GM19438 (cell line): ENCODE measurements around the gene PLXNA4.

Experiments used
- ATAC-seq: cut with Tn5 transposase; IDR thresholded peaks from one replicate; pipeline ENCODE4 v1.9.1; 2021; ENCODE audit warnings: low read depth; ENCODE audit not compliant: unreplicated experiment

Gene PLXNA4

GRCh38 chr7:132084776-132085388, 491.4 kb downstream of the PLXNA4 start:
- ATAC-seq = no peak

- no peak for ATAC-seq
These were observed 492.6 kb downstream of the PLXNA4 start for GRCh38 chr7:132083537-132084123.

GRCh38 chr7:132083126-132083525, 493.1 kb downstream of the PLXNA4 start:
- ATAC-seq = no peak

- ATAC-seq = no peak
These were observed 493.9 kb downstream of the PLXNA4 start for GRCh38 chr7:132082394-132082793.

DNA sequence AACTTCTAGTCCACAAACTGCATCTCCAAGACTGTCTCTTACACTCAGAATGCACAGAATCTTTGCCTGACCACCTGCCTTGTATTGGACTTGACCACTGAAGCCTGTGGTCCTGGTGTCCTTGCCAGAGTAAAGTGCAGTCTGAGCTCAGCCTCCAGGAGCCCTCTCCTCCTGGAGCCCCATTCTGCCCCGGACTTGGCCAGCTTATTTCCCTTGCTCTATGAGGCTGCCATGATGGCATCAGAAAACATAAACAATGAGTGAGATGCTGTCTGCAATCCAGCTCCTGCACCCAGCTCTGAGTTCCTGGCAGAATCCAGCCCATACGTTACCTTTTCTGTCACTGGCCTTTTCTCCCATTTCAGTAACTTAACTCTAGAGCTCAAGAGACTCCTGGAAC, 494.6 kb downstream of the PLXNA4 start:
- no peak for ATAC-seq

GRCh38 chr7:132080967-132081668, 495.2 kb downstream of the PLXNA4 start:
- ATAC-seq = no peak

- ATAC-seq = no peak
These were observed 495.8 kb downstream of the PLXNA4 start for GRCh38 chr7:132080467-132080866.

DNA sequence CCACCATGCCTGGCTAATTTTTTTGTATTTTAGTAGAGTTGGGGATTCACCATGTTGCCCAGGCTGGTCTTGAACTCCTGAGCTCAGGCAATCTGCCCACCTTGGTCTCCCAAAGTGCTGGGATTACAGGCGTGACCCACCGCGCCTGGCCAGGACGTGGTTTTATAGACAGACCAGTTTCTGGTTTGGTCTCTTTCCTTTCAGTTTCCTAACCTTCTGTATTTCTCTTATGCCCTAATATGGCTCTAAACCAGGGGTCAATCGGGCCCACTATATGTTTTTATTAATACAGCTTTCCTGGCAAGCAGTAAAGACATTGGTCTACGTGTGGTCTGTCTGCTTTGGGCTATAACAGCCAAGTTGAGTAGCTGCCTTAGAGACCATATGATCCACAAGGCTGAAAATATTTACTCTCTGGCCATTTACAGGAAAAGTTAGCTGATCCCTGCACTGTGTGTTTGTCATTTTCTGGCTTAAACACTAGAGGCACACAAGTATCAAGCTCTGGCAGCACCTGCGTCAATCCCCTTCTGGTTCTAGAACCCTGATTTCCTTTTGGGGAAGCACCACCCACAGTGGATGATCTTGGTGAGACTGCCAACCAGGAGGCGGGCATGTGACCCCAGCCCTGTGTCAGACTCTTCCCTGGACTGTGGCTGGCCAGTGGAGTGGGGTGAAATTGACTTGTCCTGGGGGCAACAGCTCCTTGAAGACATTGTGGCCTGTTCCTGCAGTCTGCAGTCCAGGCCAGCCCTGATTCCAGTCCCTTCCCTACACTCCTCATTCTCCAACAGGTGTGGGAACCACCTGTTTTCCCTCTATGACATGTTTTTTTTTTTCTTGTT, 497.2 kb downstream of the PLXNA4 start:
- ATAC-seq = no peak

DNA sequence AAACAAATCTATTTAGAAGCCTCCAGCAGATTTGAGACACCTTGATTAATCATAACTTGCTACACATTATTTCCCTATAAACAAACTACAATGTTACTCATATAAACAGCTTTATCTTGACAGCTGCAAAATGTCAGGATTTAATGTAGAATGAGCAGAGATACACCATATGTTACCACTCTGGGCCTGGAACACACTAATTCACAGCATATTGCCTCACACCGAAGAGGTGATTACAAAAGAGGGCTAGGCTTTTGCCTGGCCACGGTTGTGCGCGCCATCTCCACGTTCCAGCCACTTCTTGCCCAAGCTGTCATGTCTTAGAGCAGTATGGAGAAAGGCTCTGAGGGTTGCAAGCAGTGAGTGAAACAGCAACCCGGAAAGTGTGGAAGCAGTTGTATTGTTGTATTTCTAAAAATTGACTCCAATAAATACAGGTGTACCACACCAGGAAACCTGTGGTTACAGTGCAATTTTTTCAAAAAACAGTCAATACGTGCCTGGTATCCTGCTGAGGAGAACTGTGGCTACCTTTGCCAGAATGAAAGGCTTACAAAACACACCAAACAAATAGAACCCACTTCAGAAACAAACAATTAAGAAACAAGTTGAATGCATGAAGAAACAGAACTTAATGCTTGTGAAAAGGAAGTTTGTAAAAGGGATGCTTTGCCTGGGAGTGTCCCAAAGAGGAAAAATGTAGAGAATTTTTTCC, 498.1 kb downstream of the PLXNA4 start:
- no peak for ATAC-seq

DNA sequence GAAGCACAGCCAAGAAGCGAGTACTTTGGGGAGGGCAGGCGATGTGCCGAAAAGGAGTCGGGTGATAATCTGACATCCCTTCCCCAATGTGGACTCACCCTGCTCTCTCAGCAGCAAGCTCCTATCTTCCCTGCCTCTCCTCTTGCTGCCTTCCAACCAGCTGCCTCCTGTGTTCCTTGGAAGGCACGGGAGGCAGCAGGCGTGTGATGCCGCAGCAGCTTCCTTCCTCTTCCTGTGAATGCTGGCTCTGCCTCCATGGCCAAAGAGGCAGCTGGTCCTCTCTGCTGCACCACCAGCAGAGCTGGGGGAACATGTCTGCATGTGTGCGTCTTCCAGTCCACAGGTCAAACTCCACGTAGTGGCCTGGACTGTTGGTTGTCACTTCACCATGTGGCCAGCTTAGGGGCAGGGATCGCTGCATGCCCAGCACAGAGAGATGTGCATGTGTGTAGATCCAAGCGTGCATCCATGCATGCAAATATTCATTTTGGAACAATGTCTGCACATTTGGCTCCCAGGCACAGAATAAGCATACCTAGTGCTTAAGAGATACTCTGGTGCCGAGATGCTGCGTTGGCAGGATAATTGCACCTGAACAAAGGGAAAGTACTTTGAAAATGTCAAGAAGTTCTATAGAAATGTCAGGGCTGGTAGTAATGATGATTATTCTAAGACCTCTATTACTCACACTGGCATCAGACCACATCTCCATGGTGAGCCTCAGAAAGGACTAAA, 499.8 kb downstream of the PLXNA4 start:
- ATAC-seq = no peak

- no peak for ATAC-seq
These were observed 500.8 kb downstream of the PLXNA4 start for GRCh38 chr7:132075515-132075914.

GRCh38 chr7:132073920-132074589, 502.2 kb downstream of the PLXNA4 start:
- no peak for ATAC-seq
